HEK293T (cell line): Measurements from ENCODE around the gene VWA5B1.

Source experiments
- CTCF ChIA-PET: fragments of 350-600 bp; formaldehyde crosslinking; extraction: SDS; loops from one replicate; lab custom pipeline; 2021; ENCODE audit warnings: antibody characterized with exemption, inconsistent platforms; lab: Yijun Ruan, JAX
- POLR2A ChIA-PET: fragments of 350-600 bp; formaldehyde crosslinking; extraction: SDS; loops from one replicate; lab custom pipeline; 2020; ENCODE audit warnings: antibody characterized with exemption, inconsistent platforms; lab: Yijun Ruan, JAX
- DNase-seq: peaks from one replicate; pipeline ENCODE4 v3.0.0; 2012; ENCODE audit warnings: mixed read lengths; ENCODE audit errors: extremely low spot score
- ARNT ChIP-seq: fragments of 450-650 bp; IDR thresholded peaks from 2 replicates; pipeline ENCODE4 v1.6.1; 2017; ENCODE audit warnings: mild to moderate bottlenecking
- BHLHE40 ChIP-seq: fragments of 450-650 bp; IDR thresholded peaks from 2 replicates; pipeline ENCODE4 v1.6.1; 2016; ENCODE audit warnings: mild to moderate bottlenecking, moderate library complexity, borderline replicate concordance
- CTBP1 ChIP-seq: fragments of 450-650 bp; IDR thresholded peaks from 2 replicates; pipeline ENCODE4 v1.6.1; 2016; ENCODE audit warnings: borderline replicate concordance
- ELF4 ChIP-seq: fragments of 450-650 bp; IDR thresholded peaks from 2 replicates; pipeline ENCODE4 v1.6.1; 2017; ENCODE audit warnings: antibody characterized with exemption
- FOXA1 ChIP-seq: fragments of 450-650 bp; IDR thresholded peaks from 2 replicates; pipeline ENCODE4 v1.6.1; 2016; ENCODE audit warnings: mild to moderate bottlenecking
- FOXK2 ChIP-seq: fragments of 450-650 bp; IDR thresholded peaks from 2 replicates; pipeline ENCODE4 v1.6.1; 2016; ENCODE audit warnings: mild to moderate bottlenecking
- FOXM1 ChIP-seq: fragments of 450-650 bp; IDR thresholded peaks from 2 replicates; pipeline ENCODE4 v1.6.1; 2017; ENCODE audit warnings: mild to moderate bottlenecking, borderline replicate concordance
- HDGF ChIP-seq: fragments of 450-650 bp; IDR thresholded peaks from 2 replicates; pipeline ENCODE4 v1.6.1; 2017; ENCODE audit warnings: antibody characterized with exemption, borderline replicate concordance
- L3MBTL2 ChIP-seq: fragments of 450-650 bp; conservative IDR thresholded peaks from 2 replicates; pipeline ENCODE4 v1.6.1; 2016; ENCODE audit warnings: mild to moderate bottlenecking
- LEF1 ChIP-seq: fragments of 450-650 bp; IDR thresholded peaks from 2 replicates; pipeline ENCODE4 v1.6.1; 2017; ENCODE audit warnings: mild to moderate bottlenecking, borderline replicate concordance
- NFRKB ChIP-seq: fragments of 450-650 bp; IDR thresholded peaks from 2 replicates; pipeline ENCODE4 v1.6.1; 2016; ENCODE audit warnings: mild to moderate bottlenecking, moderate library complexity
- PKNOX1 ChIP-seq: fragments of 450-650 bp; IDR thresholded peaks from 2 replicates; pipeline ENCODE4 v1.6.1; 2016
- SP1 ChIP-seq: fragments of 450-650 bp; IDR thresholded peaks from 2 replicates; pipeline ENCODE4 v1.6.1; 2017
- SUZ12 ChIP-seq: fragments of 450-650 bp; IDR thresholded peaks from 2 replicates; pipeline ENCODE4 v1.6.1; 2016; ENCODE audit warnings: mild to moderate bottlenecking
- TARDBP ChIP-seq: fragments of 450-650 bp; IDR thresholded peaks from 2 replicates; pipeline ENCODE4 v1.6.1; 2016
- ZNF384 ChIP-seq: fragments of 450-650 bp; IDR thresholded peaks from 2 replicates; pipeline ENCODE4 v1.6.1; 2016

The VWA5B1 gene

GRCh38 chr1:20255666-20256065, 35.0 kb upstream of the VWA5B1 start:
- CTCF ChIA-PET: interaction anchor here (0.6 kb wide), 1 partner anchor 1656 kb away, joined by 3 read pairs; no protein-coding TSS in a partner anchor
- POLR2A ChIA-PET: no interaction called here
- TF ChIP-seq ARNT: no peak
- TF ChIP-seq BHLHE40: no peak
- TF ChIP-seq HDGF: no peak
- TF ChIP-seq PKNOX1: no peak
- DNase-seq: peak; percentile 36

- TF ChIP-seq NFRKB (no peak), CTBP1 (no peak), ZNF384 (no peak)
- DNase-seq: no peak
- ChIA-PET CTCF (interaction anchor here (0.8 kb wide), 1 partner anchor 221 kb away, joined by 6 read pairs; no protein-coding TSS in a partner anchor), POLR2A (no interaction called here)
These were observed 31.0 kb upstream of the VWA5B1 start for GRCh38 chr1:20259646-20260045.

- ChIA-PET CTCF (no interaction called here), POLR2A (no interaction called here)
- no peak for DNase-seq
- TF ChIP-seq FOXM1 (no peak), SUZ12 (no peak), L3MBTL2 (no peak), LEF1 (no peak), ARNT (no peak), ZNF384 (no peak), ELF4 (no peak), FOXK2 (no peak), SP1 (no peak), NFRKB (no peak), HDGF (no peak), PKNOX1 (no peak), FOXA1 (no peak), BHLHE40 (no peak), CTBP1 (no peak), TARDBP (no peak)
These were observed 29.6 kb upstream of the VWA5B1 start for GRCh38 chr1:20261095-20261494.

- ChIA-PET POLR2A (no interaction called here), CTCF (no interaction called here)
- no peak for DNase-seq
- TF ChIP-seq SP1 (no peak), LEF1 (no peak), CTBP1 (no peak), L3MBTL2 (no peak), SUZ12 (no peak), ARNT (no peak), BHLHE40 (no peak), FOXM1 (no peak), FOXK2 (no peak), HDGF (no peak), ELF4 (no peak), TARDBP (no peak), NFRKB (no peak), ZNF384 (no peak), PKNOX1 (no peak), FOXA1 (no peak)
These were observed 27.7 kb upstream of the VWA5B1 start for GRCh38 chr1:20262810-20263534.

GRCh38 chr1:20265250-20265649, 25.4 kb upstream of the VWA5B1 start:
- DNase-seq: no peak
- ChIA-PET CTCF (no interaction called here), POLR2A (no interaction called here)
- TF ChIP-seq TARDBP (no peak), HDGF (no peak), SUZ12 (no peak)

GRCh38 chr1:20266141-20266540, 24.5 kb upstream of the VWA5B1 start:
- CTCF ChIA-PET: no interaction called here
- POLR2A ChIA-PET: no interaction called here
- no peak for DNase-seq
- TF ChIP-seq L3MBTL2: no peak
- no peak for TF ChIP-seq HDGF
- TF ChIP-seq SUZ12: no peak
- no peak for TF ChIP-seq FOXK2
- no peak for TF ChIP-seq ELF4
- no peak for TF ChIP-seq SP1
- no peak for TF ChIP-seq ARNT
- no peak for TF ChIP-seq ZNF384
- no peak for TF ChIP-seq NFRKB
- TF ChIP-seq FOXA1: no peak
- no peak for TF ChIP-seq LEF1
- TF ChIP-seq TARDBP: no peak
- no peak for TF ChIP-seq PKNOX1
- TF ChIP-seq BHLHE40: no peak
- TF ChIP-seq CTBP1: no peak
- TF ChIP-seq FOXM1: no peak
